SH-SY5Y (cell line): ENCODE measurements around the gene GNG13.

Experiments
- GATA2 ChIP-seq: IDR thresholded peaks from 2 replicates; pipeline ENCODE4 v1.6.1; 2011; ENCODE audit warnings: mild to moderate bottlenecking, low read depth, low read length
- GATA3 ChIP-seq: IDR thresholded peaks from 2 replicates; pipeline ENCODE4 v1.6.1; 2011; ENCODE audit warnings: low read depth, mild to moderate bottlenecking, low read length, moderate library complexity

DNA sequence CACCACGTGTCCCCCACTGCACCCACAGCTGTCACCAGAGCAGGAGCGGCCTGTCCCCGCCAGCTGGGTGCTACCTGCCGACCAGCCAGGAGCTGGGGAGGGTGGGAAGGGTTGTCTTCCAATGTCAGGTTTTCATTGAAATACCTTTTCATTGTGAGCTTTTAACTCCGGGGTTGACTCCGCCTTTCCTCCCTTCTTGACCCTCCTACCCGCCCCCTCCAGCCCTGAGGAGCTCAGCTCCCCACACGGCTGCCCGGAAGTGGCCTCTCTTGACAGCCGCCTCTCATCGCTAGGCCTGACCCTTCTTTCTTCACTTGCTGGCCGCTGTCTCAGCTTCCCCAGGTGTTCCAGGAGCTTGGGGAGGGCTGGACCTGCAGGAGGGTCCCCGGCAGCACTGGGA lies 21.2 kb upstream of the GNG13 start:
- TF ChIP-seq GATA2 (no peak), GATA3 (no peak)
